Neural crest cell (in vitro differentiated cells): ENCODE results near the gene TTLL5. TPM values are rescaled to one million over a fixed set of nuclear protein-coding genes. Genes with fewer than 3 reads are reported as not detected.

Source experiments
- DNase-seq: peaks from one replicate; pipeline ENCODE4 v3.0.0; 2021; ENCODE audit warnings: low read depth, mixed read lengths, low spot score
- H3K27ac Mint-ChIP-seq: one replicate; pipeline ENCODE4 v1.8.0; 2021; ENCODE audit warnings: mild to moderate bottlenecking, mixed read lengths; ENCODE audit not compliant: unreplicated experiment
- H3K27me3 Mint-ChIP-seq: 2 replicates; pipeline ENCODE4 v1.8.0; 2021; ENCODE audit warnings: low read depth, mild to moderate bottlenecking, mixed read lengths
- H3K36me3 Mint-ChIP-seq: 2 replicates; pipeline ENCODE4 v1.8.0; 2021; ENCODE audit warnings: low read depth, mild to moderate bottlenecking, mixed read lengths
- H3K4me1 Mint-ChIP-seq: 2 replicates; pipeline ENCODE4 v1.8.0; 2021; ENCODE audit warnings: mixed read lengths
- H3K4me3 Mint-ChIP-seq: one replicate; pipeline ENCODE4 v1.8.0; 2021; ENCODE audit warnings: mild to moderate bottlenecking, mixed read lengths
- H3K9me3 Mint-ChIP-seq: 2 replicates; pipeline ENCODE4 v1.8.0; 2021; ENCODE audit warnings: mixed read lengths
- CTCF ChIP-seq: fragments of 200-600 bp; sonication (generic); conservative IDR thresholded peaks from 2 replicates; pipeline ENCODE4 v1.5.0; 2021; ENCODE audit warnings: antibody characterized with exemption, mild to moderate bottlenecking
- total RNA-seq: library from RNA; stranded (reverse); gene quantifications from 2 replicates; pipeline ENCODE4 v1.2.1, GENCODE V29; 2021

TTLL5 gene
- total RNA-seq, 1 donor from 2014 or later: 55.7 TPM

DNA sequence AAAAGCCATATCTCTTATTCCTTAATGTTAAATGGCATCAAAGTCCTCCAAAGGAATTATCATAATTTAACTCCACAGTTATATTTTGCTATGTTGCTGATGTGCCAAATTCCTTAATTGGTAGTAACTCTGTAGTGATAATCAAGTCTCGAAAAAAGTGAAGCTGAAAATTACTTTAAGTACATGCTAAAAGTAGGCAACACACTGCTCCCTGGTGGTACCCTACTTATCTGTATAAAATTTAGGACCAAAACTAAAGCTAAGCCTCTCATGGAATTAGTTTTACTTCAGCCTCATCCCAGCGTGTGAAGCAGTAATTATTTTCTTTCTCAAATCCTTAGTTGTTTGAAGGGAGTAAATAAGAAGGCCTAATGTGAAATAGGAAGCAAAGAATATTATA, 132.8 kb downstream of the TTLL5 start:
- Mint-ChIP-seq H3K4me1 (no peaks in the 10 kb centered on the region), H3K27ac (no peak overlapping the region), H3K9me3 (peaks cover 17% of the 10 kb centered on the region), H3K4me3 (no peak overlapping the region), H3K27me3 (no peaks in the 10 kb centered on the region), H3K36me3 (peaks cover 45% of the 10 kb centered on the region)
- DNase-seq: no peak
- TF ChIP-seq CTCF: no peak

GRCh38 chr14:75794615-75795038, 133.6 kb downstream of the TTLL5 start:
- no peak for TF ChIP-seq CTCF
- peaks cover 21% of the 10 kb centered on the region for H3K9me3 Mint-ChIP-seq
- no peaks in the 10 kb centered on the region for H3K4me1 Mint-ChIP-seq
- H3K4me3 Mint-ChIP-seq: no peak overlapping the region
- H3K36me3 Mint-ChIP-seq: peaks cover 49% of the 10 kb centered on the region
- no peak overlapping the region for H3K27ac Mint-ChIP-seq
- H3K27me3 Mint-ChIP-seq: no peaks in the 10 kb centered on the region
- no peak for DNase-seq

DNA sequence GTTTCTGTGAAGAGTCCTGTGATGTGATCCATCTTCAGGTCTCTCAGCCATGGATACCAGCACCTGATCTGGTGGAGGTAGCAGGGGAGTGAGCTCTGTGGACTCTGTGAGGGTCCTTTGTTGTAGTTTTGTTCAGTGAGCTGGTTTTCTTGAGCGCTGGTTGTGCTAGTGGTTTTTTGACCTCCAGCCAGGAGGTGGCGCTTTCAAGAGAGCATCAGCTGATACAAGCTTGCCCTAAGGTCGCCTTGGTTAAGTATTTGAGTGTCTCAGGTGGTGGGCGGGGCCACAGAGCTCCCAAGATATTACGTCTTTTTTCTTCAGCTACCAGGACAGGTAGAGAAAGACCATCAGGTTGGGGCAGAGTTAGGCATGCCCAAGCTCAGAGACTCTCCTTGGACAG, 139.7 kb downstream of the TTLL5 start:
- H3K9me3 Mint-ChIP-seq: peaks cover 25% of the 10 kb centered on the region
- H3K27ac Mint-ChIP-seq: no peak overlapping the region
- H3K36me3 Mint-ChIP-seq: peaks cover 59% of the 10 kb centered on the region
- no peak overlapping the region for H3K4me3 Mint-ChIP-seq
- no peaks in the 10 kb centered on the region for H3K27me3 Mint-ChIP-seq
- no peak for TF ChIP-seq CTCF
- peaks cover 12% of the 10 kb centered on the region for H3K4me1 Mint-ChIP-seq
- DNase-seq: no peak

GRCh38 chr14:75802486-75802885, 141.4 kb downstream of the TTLL5 start:
- peaks cover 12% of the 10 kb centered on the region for H3K4me1 Mint-ChIP-seq
- peaks cover 44% of the 10 kb centered on the region for H3K36me3 Mint-ChIP-seq
- H3K27me3 Mint-ChIP-seq: no peaks in the 10 kb centered on the region
- H3K4me3 Mint-ChIP-seq: no peak overlapping the region
- H3K9me3 Mint-ChIP-seq: peaks cover 21% of the 10 kb centered on the region
- TF ChIP-seq CTCF: no peak
- no peak overlapping the region for H3K27ac Mint-ChIP-seq
- no peak for DNase-seq

GRCh38 chr14:75803765-75804164, 142.7 kb downstream of the TTLL5 start:
- H3K36me3 Mint-ChIP-seq: peaks cover 32% of the 10 kb centered on the region
- H3K27me3 Mint-ChIP-seq: no peaks in the 10 kb centered on the region
- no peak for DNase-seq
- no peak for TF ChIP-seq CTCF
- H3K27ac Mint-ChIP-seq: peak overlapping the region; percentile 14
- peaks cover 12% of the 10 kb centered on the region for H3K4me1 Mint-ChIP-seq
- H3K9me3 Mint-ChIP-seq: peaks cover 12% of the 10 kb centered on the region
- H3K4me3 Mint-ChIP-seq: no peak overlapping the region
